ENCODE results near the gene AKAP13.
"Not testable (repeated sequence)": the region's sequence is repeated elsewhere in the genome, so short reads cannot be mapped to it uniquely, and the experiment has no call there.

Gene AKAP13

GRCh38 chr15:85581495-85581894 lies 201.1 kb downstream of the AKAP13 start:
- ChIA-PET CTCF (no interaction called here), POLR2A (no interaction called here)
- no peak for DNase-seq (ENCODE audit: extremely low spot score)
- TF ChIP-seq TARDBP (IDR thresholded peaks at IDR 0.05): no peak
- no peak for TF ChIP-seq FOXK2 (IDR thresholded peaks at IDR 0.05)
- TF ChIP-seq FOXA1 (IDR thresholded peaks at IDR 0.05): no peak
- TF ChIP-seq NFRKB (IDR thresholded peaks at IDR 0.05): no peak
- TF ChIP-seq FOXM1 (IDR thresholded peaks at IDR 0.05; ENCODE audit: borderline replicate concordance): no peak
- TF ChIP-seq BHLHE40 (IDR thresholded peaks at IDR 0.05; ENCODE audit: borderline replicate concordance): no peak
- no peak for TF ChIP-seq HDGF (IDR thresholded peaks at IDR 0.05; ENCODE audit: borderline replicate concordance)
- TF ChIP-seq ELF4 (IDR thresholded peaks at IDR 0.05): no peak
- TF ChIP-seq, protein P1, sequence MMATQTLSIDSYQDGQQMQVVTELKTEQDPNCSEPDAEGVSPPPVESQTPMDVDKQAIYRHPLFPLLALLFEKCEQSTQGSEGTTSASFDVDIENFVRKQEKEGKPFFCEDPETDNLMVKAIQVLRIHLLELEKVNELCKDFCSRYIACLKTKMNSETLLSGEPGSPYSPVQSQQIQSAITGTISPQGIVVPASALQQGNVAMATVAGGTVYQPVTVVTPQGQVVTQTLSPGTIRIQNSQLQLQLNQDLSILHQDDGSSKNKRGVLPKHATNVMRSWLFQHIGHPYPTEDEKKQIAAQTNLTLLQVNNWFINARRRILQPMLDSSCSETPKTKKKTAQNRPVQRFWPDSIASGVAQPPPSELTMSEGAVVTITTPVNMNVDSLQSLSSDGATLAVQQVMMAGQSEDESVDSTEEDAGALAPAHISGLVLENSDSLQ (IDR thresholded peaks at IDR 0.05): no peak
- no peak for TF ChIP-seq ARNT (IDR thresholded peaks at IDR 0.05)
- no peak for TF ChIP-seq SP1 (IDR thresholded peaks at IDR 0.05)
- TF ChIP-seq CTBP1 (IDR thresholded peaks at IDR 0.05; ENCODE audit: borderline replicate concordance): no peak
- TF ChIP-seq SUZ12 (IDR thresholded peaks at IDR 0.05): no peak

DNA sequence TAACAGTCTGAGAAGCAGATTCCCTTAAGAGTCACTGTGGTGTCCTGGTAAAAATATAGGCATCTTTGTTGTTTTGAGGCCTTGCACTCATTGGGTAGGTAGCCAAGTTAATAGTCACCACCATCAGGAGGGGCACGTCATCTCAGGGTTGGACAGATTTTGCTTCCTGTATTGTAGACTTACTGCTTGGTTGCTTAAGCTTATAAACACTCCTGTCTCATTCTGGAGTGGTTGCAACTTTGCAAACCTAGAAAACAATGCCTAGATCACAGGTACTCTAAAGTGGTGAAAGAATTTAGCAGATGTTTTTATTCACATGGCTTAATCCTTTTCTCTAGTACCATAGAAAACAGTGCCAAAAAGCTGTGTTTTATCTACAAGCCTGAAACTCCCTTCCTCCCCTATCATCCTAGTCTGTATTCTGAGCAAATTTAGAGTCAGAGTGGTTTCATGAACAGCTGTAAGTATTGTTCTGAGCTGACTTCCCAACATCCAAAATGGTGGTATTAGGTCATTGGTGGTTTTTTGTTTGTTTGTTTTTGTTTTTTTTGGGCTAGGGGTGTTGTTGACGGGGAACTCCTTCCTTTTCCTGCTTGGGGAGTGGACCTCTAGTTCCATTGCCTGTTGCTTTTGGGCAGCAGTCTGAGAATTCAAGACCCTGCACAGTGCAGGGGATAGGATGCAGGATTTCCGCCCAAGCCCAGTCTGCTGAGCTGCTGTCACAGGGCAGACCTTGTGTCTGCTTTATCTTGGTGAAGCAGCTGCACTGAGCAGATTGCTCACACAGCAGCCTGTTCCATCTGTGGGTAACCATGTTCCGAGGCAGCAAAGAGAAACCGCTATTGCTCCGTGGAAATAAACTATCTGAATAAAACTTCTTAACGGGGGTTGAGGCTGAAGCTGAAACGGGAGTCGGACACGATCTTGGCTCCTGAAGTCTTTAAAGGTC lies 202.0 kb downstream of the AKAP13 start:
- no peak for DNase-seq (ENCODE audit: extremely low spot score)
- no peak for TF ChIP-seq LEF1 (IDR thresholded peaks at IDR 0.05; ENCODE audit: borderline replicate concordance)
- no peak for TF ChIP-seq ARNT (IDR thresholded peaks at IDR 0.05)
- TF ChIP-seq FOXA1 (IDR thresholded peaks at IDR 0.05): no peak
- no peak for TF ChIP-seq CTBP1 (IDR thresholded peaks at IDR 0.05; ENCODE audit: borderline replicate concordance)
- TF ChIP-seq FOXM1 (IDR thresholded peaks at IDR 0.05; ENCODE audit: borderline replicate concordance): no peak
- TF ChIP-seq SP1 (IDR thresholded peaks at IDR 0.05): no peak
- no peak for TF ChIP-seq FOXK2 (IDR thresholded peaks at IDR 0.05)
- TF ChIP-seq HDGF (IDR thresholded peaks at IDR 0.05; ENCODE audit: borderline replicate concordance): no peak
- TF ChIP-seq TARDBP (IDR thresholded peaks at IDR 0.05): no peak
- TF ChIP-seq L3MBTL2 (conservative IDR thresholded peaks at IDR 0.05): no peak
- TF ChIP-seq ZNF384 (IDR thresholded peaks at IDR 0.05): no peak
- CTCF ChIA-PET: no interaction called here
- POLR2A ChIA-PET: no interaction called here

DNA sequence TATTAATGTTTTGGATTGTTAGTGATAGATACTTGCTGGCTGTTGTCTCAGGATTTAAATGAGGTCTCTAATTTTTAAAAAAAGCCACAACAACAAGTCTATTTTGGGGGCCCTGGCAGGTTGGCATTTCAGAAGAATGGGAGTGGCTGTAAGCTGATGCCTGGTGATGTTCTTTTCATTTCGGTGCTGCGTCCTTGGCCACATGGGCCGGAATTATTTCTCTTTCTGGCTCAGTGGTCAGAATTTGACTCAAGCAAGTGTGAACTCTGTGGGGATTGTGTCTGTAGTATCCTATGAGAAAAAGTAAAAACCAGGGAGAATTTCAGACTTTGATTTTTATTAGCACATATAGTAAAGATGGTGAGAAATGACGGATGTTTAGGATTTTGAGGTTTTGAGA lies 203.0 kb downstream of the AKAP13 start:
- ChIA-PET CTCF (no interaction called here), POLR2A (no interaction called here)
- no peak for DNase-seq (ENCODE audit: extremely low spot score)
- TF ChIP-seq SP1 (IDR thresholded peaks at IDR 0.05): no peak
- no peak for TF ChIP-seq ARNT (IDR thresholded peaks at IDR 0.05)
- no peak for TF ChIP-seq CTBP1 (IDR thresholded peaks at IDR 0.05; ENCODE audit: borderline replicate concordance)
- no peak for TF ChIP-seq L3MBTL2 (conservative IDR thresholded peaks at IDR 0.05)
- no peak for TF ChIP-seq ZNF384 (IDR thresholded peaks at IDR 0.05)
- TF ChIP-seq TARDBP (IDR thresholded peaks at IDR 0.05): no peak
- no peak for TF ChIP-seq FOXA1 (IDR thresholded peaks at IDR 0.05)
- no peak for TF ChIP-seq NFRKB (IDR thresholded peaks at IDR 0.05)
- no peak for TF ChIP-seq HDGF (IDR thresholded peaks at IDR 0.05; ENCODE audit: borderline replicate concordance)
- no peak for TF ChIP-seq LEF1 (IDR thresholded peaks at IDR 0.05; ENCODE audit: borderline replicate concordance)
- TF ChIP-seq FOXM1 (IDR thresholded peaks at IDR 0.05; ENCODE audit: borderline replicate concordance): no peak
- TF ChIP-seq, protein P1 (IDR thresholded peaks at IDR 0.05): no peak
- no peak for TF ChIP-seq BHLHE40 (IDR thresholded peaks at IDR 0.05; ENCODE audit: borderline replicate concordance)
- no peak for TF ChIP-seq FOXK2 (IDR thresholded peaks at IDR 0.05)
- TF ChIP-seq SUZ12 (IDR thresholded peaks at IDR 0.05): no peak

DNA sequence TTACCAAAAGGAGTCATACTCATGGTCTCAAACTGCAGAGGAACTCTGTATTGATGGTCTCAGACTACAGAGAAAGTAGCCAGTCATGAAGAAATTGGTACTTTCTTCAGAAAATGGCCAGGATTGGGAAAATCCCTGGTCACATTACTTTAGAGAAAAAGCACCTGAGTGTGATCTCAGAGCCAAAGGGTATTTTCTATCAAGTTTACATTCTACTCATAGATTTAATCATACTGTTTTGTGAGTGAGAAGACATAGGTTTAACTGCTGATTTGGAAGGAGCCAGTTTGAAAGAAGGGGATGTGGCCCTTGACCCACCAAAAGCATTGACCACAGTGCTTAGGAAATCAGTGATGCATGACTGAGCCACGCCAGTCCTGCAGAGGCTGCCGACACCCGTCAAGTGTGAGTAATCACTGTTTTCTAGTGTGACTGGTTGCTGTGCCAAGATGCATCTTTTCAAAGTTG lies 203.6 kb downstream of the AKAP13 start:
- no peak for TF ChIP-seq FOXA1 (IDR thresholded peaks at IDR 0.05)
- TF ChIP-seq ELF4 (IDR thresholded peaks at IDR 0.05): no peak
- no peak for TF ChIP-seq ZNF384 (IDR thresholded peaks at IDR 0.05)
- TF ChIP-seq LEF1 (IDR thresholded peaks at IDR 0.05; ENCODE audit: borderline replicate concordance): no peak
- TF ChIP-seq ARNT (IDR thresholded peaks at IDR 0.05): no peak
- no peak for TF ChIP-seq FOXM1 (IDR thresholded peaks at IDR 0.05; ENCODE audit: borderline replicate concordance)
- no peak for TF ChIP-seq NFRKB (IDR thresholded peaks at IDR 0.05)
- TF ChIP-seq L3MBTL2 (conservative IDR thresholded peaks at IDR 0.05): no peak
- TF ChIP-seq TARDBP (IDR thresholded peaks at IDR 0.05): no peak
- no peak for TF ChIP-seq CTBP1 (IDR thresholded peaks at IDR 0.05; ENCODE audit: borderline replicate concordance)
- TF ChIP-seq FOXK2 (IDR thresholded peaks at IDR 0.05): no peak
- TF ChIP-seq SUZ12 (IDR thresholded peaks at IDR 0.05): no peak
- no peak for TF ChIP-seq HDGF (IDR thresholded peaks at IDR 0.05; ENCODE audit: borderline replicate concordance)
- TF ChIP-seq, protein P1 (IDR thresholded peaks at IDR 0.05): no peak
- TF ChIP-seq BHLHE40 (IDR thresholded peaks at IDR 0.05; ENCODE audit: borderline replicate concordance): no peak
- no peak for TF ChIP-seq SP1 (IDR thresholded peaks at IDR 0.05)
- DNase-seq (ENCODE audit: extremely low spot score): no peak
- CTCF ChIA-PET: no interaction called here
- POLR2A ChIA-PET: no interaction called here

DNA sequence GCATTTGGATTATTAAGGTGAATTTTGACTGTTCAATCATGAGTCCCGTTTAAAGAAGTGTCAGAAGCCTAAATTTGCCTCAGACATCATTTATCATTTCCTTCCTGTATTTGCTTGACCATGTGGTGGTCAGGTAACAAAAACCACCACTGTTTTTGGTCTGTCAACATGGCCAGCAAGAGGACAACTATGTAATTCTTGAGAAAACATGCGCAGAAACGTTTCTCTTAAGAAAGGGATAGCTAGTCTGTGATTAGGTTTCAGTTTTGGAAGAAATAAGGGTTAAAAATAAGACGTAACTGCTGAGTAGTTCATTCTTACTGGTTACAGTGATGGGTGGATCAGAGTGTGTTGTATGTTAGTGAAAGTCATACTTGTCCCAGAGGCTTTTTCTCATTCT lies 204.5 kb downstream of the AKAP13 start:
- TF ChIP-seq ZNF384 (IDR thresholded peaks at IDR 0.05) (no peak), ELF4 (IDR thresholded peaks at IDR 0.05) (no peak), BHLHE40 (IDR thresholded peaks at IDR 0.05; ENCODE audit: borderline replicate concordance) (no peak)
- ChIA-PET CTCF (no interaction called here), POLR2A (no interaction called here)
- no peak for DNase-seq (ENCODE audit: extremely low spot score)

DNA sequence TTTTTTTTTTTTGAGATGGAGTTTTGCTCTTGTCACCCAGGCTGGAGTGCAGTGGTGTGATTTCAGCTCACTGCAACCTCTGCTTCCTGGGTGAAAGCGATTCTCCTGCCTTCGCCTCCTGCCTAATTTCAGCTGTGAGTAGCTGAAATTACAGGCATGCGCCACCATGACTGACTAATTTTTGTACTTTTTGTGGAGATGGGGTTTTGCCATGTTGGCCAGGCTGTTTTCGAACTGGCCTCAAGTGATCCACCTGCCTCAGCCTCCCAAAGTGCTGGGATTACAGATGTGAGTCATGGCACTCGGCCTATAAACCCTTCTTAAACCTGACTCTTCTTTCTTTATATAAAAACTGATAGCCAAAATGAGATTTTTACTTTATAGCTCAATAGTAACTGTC lies 205.8 kb downstream of the AKAP13 start:
- CTCF ChIA-PET; DNase-seq (ENCODE audit: extremely low spot score); POLR2A ChIA-PET: not testable (repeated sequence)

All from HEK293T (cell line).